ENCODE results near the gene SH3YL1. TPM values are rescaled to one million over a fixed set of nuclear protein-coding genes. Genes with fewer than 3 reads are reported as not detected.

Gene SH3YL1
- total and polyA plus RNA-seq, 2 of the 4 experiments (the other 2 are of a cell fraction): 18.1 to 21.2 TPM

DNA sequence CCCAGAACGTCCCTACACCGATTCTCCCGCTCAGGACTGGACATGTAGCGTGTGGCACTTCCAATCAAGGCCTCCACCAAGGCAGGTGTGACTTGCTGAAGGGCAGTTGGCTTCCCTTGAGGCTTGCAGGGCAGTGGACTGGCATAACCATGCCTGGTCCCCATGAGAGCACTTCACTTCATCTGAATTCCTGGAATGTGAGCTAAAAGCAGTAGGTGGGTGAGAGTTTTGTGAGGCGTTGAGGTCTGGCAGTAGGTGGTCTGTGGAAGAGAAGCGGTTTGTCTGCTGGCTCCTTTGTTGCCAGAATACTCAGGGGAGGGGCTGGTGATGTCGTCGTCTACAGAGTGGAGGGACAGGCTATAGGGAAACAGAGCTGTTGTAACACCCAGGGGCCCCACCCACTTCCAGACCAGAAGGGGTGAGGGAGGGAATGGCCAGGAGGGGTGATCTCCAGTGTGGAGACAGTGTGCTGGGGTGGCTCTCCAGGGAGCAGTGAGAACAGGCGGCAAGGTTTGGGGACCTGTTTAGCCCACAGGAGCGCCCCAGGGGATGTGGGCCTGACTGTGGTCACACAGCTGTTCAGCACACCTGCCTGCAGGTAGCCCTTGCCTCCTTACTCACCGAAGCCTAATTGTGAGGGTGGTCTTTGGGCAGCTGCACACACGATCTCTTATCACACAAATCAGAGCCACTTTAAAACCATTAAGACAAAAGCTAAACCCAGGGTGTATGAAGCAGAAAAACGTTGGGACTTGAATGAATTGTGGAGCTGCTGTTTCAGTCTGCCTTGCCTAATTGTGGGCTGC is 45.5 kb upstream of the SH3YL1 start:
- Histone ChIP-seq H3K9me1 (ENCODE audit: insufficient read depth, low read length) (no peaks in the 10 kb centered on the region), H3K27me3 (ENCODE audit: control insufficient read depth, insufficient read depth, low read length) (no peaks in the 10 kb centered on the region), H3K9me3 (ENCODE audit: control insufficient read depth, insufficient read depth, low read length) (peaks cover 4% of the 10 kb centered on the region; the same call in 1 of the 2 replicates), H2AK9ac (replicated peaks; ENCODE audit: low read depth, low read length, poor library complexity) (no peak overlapping the region), H4K5ac (ENCODE audit: low read depth, low read length) (no peak overlapping the region), H2BK5ac (ENCODE audit: low read depth, low read length, poor library complexity, severe bottlenecking) (no peak overlapping the region), H2BK120ac (ENCODE audit: low read depth, low read length) (no peak overlapping the region), H3K18ac (ENCODE audit: low read depth, low read length) (no peak overlapping the region), H3K4me3 (ENCODE audit: insufficient read depth, low read depth, low read length) (no peak overlapping the region), H2BK20ac (ENCODE audit: low read depth, low read length) (no peak overlapping the region), H4K91ac (ENCODE audit: insufficient read depth, low read depth, low read length) (no peak overlapping the region), H2BK15ac (ENCODE audit: low read depth, low read length) (no peak overlapping the region), H3K14ac (replicated peaks; ENCODE audit: low read depth, low read length) (no peak overlapping the region), H3K79me1 (ENCODE audit: low read depth in 1 of 2, low read length in 2 of 2) (no peaks in the 10 kb centered on the region), H3K56ac (ENCODE audit: extremely low read depth, insufficient read depth, low read length) (no peak overlapping the region), H3K4ac (ENCODE audit: low read depth, low read length) (no peak overlapping the region), H3K4me1 (ENCODE audit: control insufficient read depth, insufficient read depth, low read length) (no peaks in the 10 kb centered on the region), H3K9ac (ENCODE audit: low read depth, low read length) (no peak overlapping the region), H3K23ac (ENCODE audit: low read depth, low read length) (no peak overlapping the region), H3K27ac (ENCODE audit: insufficient read depth, low read length) (no peak overlapping the region), H2AK5ac (ENCODE audit: low read depth, low read length) (no peak overlapping the region), H3K36me3 (ENCODE audit: control insufficient read depth, insufficient read depth, low read length) (no peaks in the 10 kb centered on the region), H2AFZ (replicated peaks; ENCODE audit: low read length, poor library complexity) (no peak overlapping the region), H4K8ac (ENCODE audit: low read depth in 2 of 2, low read length in 2 of 2) (no peak overlapping the region), H3K4me2 (ENCODE audit: low read depth, low read length) (no peak overlapping the region), H4K20me1 (ENCODE audit: insufficient read depth, low read length) (no peaks in the 10 kb centered on the region)
- no peak for DNase-seq
- CTCF ChIA-PET: no interaction called here
- TF ChIP-seq MAZ (IDR thresholded peaks at IDR 0.05; ENCODE audit: borderline replicate concordance, low read depth, low read length) (no peak), MXI1 (IDR thresholded peaks at IDR 0.05; ENCODE audit: borderline replicate concordance, low read depth, low read length) (no peak), SMC3 (IDR thresholded peaks at IDR 0.05; ENCODE audit: low read depth, low read length) (no peak), RAD21 (IDR thresholded peaks at IDR 0.05; ENCODE audit: low read length) (no peak), CEBPB (IDR thresholded peaks at IDR 0.05; ENCODE audit: low read depth, low read length) (no peak), POLR2A (IDR thresholded peaks at IDR 0.05; ENCODE audit: low read depth, low read length) (no peak), BHLHE40 (IDR thresholded peaks at IDR 0.05; ENCODE audit: low read depth, low read length) (no peak)
- POLR2A ChIA-PET (ENCODE audit: unreplicated experiment): no interaction called here
- intact Hi-C loops (cut with micrococcal nuclease): no loop called here
- dilution Hi-C loops (cut with HindIII; ENCODE audit: low sequenced_read_pairs, unreplicated experiment): no loop called here
- in situ Hi-C loops (cut with MboI; ENCODE audit: low sequenced_read_pairs): no loop called here
- no peak for ATAC-seq (ENCODE audit: low read depth)
- 33% methylated on average over 1 of the region's 13 CpGs; no CpG with 5 or more reads in 1 of the 2 experiments for WGBS, 2 experiments (ENCODE audit: extremely low coverage in 2 of 2, insufficient read length in 1 of 2)
- no TSS peak for BruUV-seq (replicated peaks)

Data from IMR-90 (cell line).